GM15510 (cell line): Measurements from ENCODE around the gene APH1B.

Source experiments
- POLR2A ChIP-seq: IDR thresholded peaks from 3 replicates; pipeline ENCODE4 v1.6.1; 2011; ENCODE audit warnings: borderline replicate concordance; ENCODE audit not compliant: insufficient read length; ENCODE audit errors: extremely low read depth

APH1B gene

DNA sequence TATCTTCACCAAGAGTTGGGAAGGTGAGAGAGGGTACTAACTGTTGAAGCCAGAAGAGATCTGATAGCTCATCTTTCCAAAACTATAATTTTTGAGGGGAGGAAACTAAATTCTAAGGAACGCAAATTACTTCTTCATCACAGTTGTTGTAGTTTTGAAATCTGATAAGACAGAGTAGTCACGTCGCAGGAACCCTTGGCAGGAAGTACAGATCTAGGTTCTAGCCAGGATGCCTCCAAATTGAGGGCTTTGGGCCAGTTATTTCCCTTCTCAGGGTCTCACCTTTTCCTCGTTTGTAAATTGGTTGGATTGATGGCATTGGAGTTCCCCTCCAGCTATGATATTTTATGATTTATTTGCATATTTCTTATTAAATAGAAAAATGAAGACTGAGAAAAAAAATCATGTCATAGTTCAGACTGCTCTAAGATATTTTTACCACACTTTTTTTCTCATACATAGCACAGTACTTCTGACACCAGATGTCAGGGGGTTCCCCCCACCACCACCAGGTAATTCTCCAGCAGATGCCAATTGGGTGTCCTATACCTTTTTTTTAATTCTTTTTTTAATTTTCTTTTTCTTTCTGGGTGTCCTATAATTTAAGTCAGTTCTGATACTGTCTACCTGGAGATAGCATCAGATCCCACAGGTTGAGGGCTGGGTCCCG is 32.3 kb upstream of the APH1B start:
- TF ChIP-seq POLR2A: no peak

DNA sequence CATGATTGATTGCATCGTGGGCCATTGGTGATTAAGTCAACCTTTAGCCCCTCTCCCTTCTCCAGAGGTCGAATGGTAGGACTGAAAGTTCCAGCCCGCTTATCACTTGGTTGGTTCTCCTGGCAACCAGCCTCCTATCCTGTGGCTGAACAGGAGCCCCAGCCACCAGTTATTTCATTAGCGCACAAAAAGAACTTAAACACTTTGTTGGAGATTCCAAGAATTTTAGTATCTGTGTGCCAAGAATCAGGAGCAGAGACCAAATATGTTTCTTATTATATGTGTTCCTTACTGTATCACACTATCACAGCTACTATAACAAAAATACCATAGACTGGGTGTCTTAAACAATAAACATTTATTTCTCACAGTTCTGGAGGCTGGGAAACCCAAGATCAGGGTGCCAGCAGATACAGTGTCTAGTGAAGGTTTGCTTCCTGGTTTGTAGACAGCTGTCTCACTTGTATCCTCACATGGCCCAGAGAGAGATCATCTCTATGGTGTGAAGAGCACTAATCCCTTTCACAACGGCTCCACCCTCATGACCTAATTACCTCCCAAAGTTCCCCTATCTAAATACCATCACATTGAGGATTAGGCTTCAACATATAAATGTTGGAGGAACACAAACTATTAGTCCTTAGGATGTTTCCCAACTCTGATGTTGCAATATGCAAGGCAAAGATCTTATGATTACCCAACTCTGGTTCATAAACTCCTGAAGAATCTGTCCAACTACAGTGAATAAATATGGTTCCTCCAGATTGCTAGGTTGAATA is 30.5 kb upstream of the APH1B start:
- no peak for TF ChIP-seq POLR2A

DNA sequence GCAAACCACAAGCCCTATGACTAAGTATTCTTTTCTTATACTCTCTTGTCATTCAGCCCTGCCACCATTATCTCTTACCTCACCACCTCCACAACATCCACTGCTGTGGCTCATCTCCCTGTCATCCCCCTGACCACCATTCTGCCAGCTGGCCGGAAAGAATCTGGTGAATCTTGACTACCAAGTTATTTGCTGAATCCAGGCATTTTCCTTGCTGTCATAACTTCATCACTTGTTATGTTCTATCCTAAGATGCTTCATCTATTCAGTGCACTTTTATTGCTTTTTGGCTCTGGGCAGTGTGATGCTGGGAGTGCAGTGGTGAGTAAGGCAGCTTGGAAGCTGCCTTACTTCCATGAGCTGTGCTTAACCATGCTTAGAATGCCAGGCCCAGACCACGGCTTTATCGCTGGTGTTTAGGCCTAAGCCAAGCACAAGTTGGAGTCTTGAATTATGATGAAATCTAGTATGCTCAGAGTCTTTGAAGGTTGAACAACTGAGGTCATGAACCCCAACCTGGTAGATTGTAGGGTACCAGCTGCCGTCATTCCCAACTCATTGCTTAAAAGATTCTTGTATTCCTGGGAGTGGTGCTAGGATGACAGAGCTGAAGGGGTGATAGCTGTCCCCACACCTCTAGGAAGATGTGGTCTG is 27.0 kb upstream of the APH1B start:
- TF ChIP-seq POLR2A: no peak

DNA sequence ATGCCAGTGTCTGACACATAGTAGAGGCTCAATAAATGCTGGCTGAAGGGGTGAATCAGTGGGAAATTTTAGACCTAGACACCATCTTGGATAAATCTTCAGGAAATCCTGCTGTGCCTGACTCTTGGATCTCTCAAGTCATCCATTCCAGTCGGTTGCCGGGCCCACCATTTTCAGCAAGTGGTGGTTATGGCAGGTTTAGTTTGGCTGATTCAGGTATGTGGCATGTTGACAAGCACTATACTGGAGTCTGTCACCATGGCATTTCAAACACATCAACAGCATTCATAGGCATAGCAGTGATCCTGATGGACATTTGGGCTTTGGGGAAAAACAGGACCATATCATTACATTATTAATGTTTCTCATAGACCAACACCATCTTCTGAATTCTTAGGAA is 25.7 kb upstream of the APH1B start:
- TF ChIP-seq POLR2A: no peak

DNA sequence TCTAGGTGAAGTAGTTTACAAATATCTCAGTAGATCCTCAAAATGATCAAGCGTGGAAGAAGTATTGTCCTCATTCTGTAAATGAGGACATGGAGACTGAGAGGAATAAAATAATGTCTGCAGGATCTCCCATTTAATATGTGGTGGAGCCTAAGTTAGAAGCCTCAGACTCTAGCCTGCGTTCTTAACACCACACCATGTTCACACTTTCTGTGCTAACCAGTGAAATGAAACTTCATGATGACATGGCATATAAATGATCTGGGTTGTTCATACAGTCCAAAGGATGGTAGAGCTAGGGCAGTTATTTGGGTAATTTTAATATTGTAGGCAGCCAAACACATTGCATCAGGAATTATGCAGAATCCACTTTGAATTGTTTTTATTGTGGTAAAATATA is 25.1 kb upstream of the APH1B start:
- no peak for TF ChIP-seq POLR2A

- TF ChIP-seq POLR2A: no peak
These were observed 22.4 kb upstream of the APH1B start for GRCh38 chr15:63254991-63255390.

GRCh38 chr15:63255489-63255990 is 21.9 kb upstream of the APH1B start:
- TF ChIP-seq POLR2A: no peak

GRCh38 chr15:63256433-63257274 is 20.8 kb upstream of the APH1B start:
- TF ChIP-seq POLR2A: no peak

DNA sequence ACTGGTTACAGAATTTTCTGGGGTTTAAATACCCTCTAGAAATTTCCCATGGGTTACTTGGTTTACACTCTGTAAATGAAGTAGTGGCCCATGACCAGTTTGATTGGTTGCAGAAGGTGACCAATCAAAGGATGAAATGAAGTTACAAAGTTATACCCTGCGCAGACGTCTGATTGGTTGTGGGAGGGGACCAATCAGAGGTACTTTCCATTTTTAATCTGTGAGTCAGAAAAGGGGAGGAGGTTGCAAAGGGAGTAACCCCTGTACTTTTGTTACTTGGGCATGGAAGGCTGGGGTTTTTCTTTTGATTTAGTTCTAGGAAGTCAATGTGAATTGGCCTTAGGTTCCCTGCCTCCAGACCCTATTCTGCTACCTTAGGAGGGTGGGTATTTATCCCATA is 18.7 kb upstream of the APH1B start:
- TF ChIP-seq POLR2A: no peak

DNA sequence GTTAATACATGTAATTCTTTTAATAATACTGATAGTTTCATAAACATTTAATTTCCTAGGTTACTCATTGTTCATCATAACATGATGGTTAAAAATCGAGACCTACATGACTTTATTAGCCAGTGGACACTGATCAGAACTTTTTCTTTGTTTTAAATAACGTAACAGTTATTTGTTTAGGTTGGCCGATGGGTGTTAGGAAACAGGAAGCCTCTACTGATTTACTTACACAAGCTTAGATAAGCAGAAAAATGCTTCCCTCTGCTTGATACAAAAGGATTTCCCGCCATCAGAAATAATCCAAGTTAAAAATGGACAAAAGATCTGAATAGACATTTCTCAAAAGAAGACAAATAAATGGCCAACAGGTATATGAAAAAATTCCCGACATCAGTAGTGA is 16.6 kb upstream of the APH1B start:
- TF ChIP-seq POLR2A: no peak

- no peak for TF ChIP-seq POLR2A
These were observed 16.1 kb upstream of the APH1B start for GRCh38 chr15:63261311-63261710.

DNA sequence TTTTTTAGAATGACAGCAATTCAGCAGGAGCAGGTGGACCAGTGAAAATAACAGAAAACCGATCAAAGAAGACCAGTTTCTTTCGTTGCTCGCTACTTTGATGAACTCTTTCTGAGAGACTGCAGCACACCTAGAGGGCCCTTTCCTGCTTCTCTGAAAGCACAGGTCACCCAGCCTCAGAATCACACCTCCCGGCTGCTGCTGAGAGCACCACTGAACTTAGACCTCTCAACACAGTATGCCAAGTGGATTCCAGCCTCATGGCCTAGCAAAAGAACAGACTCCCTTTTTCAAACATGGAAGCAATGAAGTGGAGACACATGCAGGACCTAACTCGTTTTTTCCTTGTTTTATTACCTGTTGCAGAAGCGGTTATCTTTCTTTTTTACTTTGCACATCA is 13.9 kb upstream of the APH1B start:
- no peak for TF ChIP-seq POLR2A

GRCh38 chr15:63264688-63265293 is 12.6 kb upstream of the APH1B start:
- TF ChIP-seq POLR2A: no peak

DNA sequence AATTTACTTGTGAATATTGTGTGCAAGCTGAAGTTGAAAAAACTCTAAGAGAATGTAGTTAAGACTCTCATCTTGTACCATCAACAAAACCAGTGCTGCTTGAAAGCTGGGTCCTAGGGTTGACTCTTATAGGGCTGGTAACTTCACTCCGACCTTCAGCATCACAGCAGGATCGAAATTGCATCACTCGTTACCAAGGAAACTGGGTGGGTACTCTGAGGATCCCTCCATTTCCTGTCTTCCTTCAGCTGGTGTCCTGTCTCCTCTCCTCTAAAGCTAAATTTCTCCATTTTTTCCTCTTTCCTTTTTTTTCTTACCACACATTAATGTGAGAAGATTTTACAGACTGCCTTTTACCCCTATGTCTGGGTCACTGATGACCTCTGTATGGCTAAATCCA is 3.0 kb upstream of the APH1B start:
- no peak for TF ChIP-seq POLR2A
